ENCODE results near the gene EGFL6.

DNA sequence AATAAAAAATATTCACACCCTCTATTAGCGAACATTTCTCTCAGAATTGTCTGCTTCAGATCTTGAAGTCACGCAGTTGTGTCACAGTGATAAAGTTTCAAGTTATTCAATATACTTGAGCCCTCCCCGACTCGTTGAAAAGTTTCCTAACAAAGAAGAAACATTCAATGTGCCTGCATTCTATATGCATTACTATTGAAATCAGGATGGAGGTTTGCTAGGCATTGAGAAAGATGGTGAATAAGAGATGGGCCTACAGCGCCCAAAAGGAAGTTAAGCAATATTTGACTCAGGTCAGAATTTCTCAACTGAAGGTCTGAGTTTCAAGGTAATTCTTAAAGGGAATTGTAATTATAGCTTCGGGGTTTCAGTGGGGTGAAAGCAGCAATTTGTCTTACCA lies 89.7 kb downstream of the EGFL6 start:
- no peak for TF ChIP-seq TARDBP (IDR thresholded peaks at IDR 0.05)
- TF ChIP-seq L3MBTL2 (conservative IDR thresholded peaks at IDR 0.05), result no peak
- TF ChIP-seq BHLHE40 (IDR thresholded peaks at IDR 0.05; ENCODE audit: borderline replicate concordance), result no peak
- no peak for TF ChIP-seq SP1 (IDR thresholded peaks at IDR 0.05)
- no peak for TF ChIP-seq LEF1 (IDR thresholded peaks at IDR 0.05; ENCODE audit: borderline replicate concordance)
- no peak for TF ChIP-seq FOXA1 (IDR thresholded peaks at IDR 0.05)
- TF ChIP-seq, protein P1, sequence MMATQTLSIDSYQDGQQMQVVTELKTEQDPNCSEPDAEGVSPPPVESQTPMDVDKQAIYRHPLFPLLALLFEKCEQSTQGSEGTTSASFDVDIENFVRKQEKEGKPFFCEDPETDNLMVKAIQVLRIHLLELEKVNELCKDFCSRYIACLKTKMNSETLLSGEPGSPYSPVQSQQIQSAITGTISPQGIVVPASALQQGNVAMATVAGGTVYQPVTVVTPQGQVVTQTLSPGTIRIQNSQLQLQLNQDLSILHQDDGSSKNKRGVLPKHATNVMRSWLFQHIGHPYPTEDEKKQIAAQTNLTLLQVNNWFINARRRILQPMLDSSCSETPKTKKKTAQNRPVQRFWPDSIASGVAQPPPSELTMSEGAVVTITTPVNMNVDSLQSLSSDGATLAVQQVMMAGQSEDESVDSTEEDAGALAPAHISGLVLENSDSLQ (IDR thresholded peaks at IDR 0.05), result no peak
